GM10248 (cell line): Measurements from ENCODE around the gene FRMPD1.
A peak's percentile ranks its signal among the peaks of the same experiment; 100 is the strongest.
"Not testable (repeated sequence)": the region's sequence is repeated elsewhere in the genome, so short reads cannot be mapped to it uniquely, and the experiment has no call there.

Experiments used
- CTCF ChIA-PET: fragments of 300-600 bp; sonication (Branson Sonifier 250); formaldehyde crosslinking; extraction: SDS; loops from one replicate; lab custom pipeline; 2021; ENCODE audit warnings: antibody characterized with exemption; lab: Yijun Ruan, JAX
- POLR2A ChIA-PET: fragments of 350-650 bp; sonication (Branson Sonifier 250); formaldehyde crosslinking; extraction: SDS; loops from one replicate; lab custom pipeline; 2020; ENCODE audit warnings: antibody characterized with exemption; lab: Yijun Ruan, JAX
- DNase-seq: peaks from one replicate; pipeline ENCODE4 v3.0.0; 2012; ENCODE audit errors: extremely low spot score
- TF ChIP-seq, protein P1 (sequence below): IDR thresholded peaks from 2 replicates; pipeline ENCODE4 v1.5.1; 2012; ENCODE audit warnings: mild to moderate bottlenecking, low read depth; ENCODE audit errors: extremely low read depth, missing control alignments, control extremely low read depth

FRMPD1 gene, protein sequence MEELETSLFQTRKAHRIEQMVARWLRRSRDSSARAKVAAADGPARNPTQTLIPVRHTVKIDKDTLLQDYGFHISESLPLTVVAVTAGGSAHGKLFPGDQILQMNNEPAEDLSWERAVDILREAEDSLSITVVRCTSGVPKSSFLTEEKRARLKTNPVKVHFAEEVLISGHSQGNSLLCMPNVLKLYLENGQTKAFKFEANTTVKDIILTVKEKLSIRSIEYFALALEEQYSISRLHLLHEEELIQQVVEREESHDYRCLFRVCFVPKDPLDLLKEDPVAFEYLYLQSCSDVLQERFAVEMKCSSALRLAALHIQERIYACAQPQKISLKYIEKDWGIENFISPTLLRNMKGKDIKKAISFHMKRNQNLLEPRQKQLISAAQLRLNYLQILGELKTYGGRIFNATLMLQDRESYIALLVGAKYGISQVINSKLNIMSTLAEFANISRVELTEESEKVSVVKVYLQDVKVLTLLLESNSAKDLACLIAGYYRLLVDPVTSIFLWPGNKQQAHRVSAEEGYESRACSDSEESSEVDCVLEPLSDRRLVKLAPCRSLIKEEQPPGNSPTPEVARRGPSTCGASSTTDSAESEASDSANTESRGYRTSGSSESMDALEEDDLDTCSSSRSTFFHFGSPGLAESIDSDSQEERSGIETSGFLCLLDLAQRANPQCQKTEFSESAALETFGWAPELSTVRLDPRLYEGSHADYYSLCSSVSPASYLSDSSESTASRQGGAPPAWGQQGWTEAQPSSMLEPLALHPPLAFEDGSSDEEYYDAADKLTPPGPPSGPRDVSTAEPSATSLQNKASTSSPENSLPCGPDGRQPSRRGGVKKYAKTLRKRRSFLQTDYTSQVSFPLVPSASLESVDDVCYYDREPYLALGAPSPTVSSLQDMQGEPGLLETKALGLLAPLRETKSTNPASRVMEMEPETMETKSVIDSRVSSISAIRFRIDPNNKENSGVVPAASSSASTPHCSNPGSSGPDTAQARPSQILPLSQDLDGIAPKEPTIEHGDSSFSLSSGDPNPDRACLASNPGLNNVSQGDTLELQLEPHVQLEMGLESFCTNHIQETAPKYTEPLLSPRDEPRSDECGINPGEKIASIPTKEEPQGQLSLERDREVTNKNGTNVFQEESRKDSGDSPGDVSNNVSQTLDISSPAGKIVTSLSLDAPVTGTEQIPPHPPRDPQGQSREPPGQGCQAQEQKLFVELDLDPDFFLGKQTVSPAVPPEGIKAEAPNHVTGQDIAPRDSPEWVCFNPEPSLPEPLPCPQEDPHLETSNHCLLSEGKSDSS (N-terminal part only)

DNA sequence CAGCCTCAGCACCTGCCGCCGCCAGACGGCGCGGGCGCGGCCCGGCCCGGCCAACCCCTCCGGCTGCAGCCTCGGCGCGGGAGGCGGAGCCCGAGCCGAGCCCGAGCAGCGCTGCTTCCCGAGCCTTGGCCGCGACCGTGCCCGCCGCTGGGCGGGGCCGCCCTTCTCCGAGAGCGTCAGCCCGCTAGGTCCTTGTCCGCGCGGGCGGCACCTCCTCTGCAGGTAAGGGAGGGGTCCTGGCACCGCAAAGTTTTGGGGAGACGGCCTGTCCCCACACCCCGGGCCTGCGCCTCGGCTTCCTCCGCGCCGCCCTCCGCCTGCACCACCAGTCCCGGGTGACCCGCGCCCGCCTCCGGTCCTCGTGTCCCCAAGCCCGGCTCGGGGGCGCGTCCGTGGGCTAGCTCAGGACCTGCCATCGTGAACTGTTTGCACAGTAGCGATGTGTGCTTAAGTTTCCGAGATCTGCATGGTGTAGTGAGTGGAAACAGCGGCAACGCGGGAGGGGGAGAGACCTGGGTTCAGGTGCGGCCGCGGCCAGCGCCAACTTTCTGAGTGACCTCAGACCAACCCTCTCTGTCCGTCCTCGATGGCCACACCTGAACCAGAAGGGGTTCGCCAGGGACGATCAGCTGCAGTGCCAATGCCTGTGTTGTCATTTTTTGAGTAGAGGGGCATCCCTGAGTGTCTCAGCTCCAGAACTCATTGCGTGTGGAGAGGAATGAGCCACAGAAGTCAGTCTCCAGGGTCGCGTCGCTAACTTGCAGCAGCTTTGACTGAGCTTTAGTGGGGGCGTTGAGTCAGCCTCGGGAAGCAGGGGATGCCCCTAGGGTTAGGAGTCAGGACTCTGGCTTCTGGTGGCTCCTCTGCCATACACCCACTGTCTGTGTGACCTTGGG is at the start of gene FRMPD1:
Gene FRMPD1, plus strand, starts transcription at position 82 of the 896 bp plus-strand sequence. CDS start 41,688 bp downstream, outside the sequence.
- TF ChIP-seq, protein P1, sequence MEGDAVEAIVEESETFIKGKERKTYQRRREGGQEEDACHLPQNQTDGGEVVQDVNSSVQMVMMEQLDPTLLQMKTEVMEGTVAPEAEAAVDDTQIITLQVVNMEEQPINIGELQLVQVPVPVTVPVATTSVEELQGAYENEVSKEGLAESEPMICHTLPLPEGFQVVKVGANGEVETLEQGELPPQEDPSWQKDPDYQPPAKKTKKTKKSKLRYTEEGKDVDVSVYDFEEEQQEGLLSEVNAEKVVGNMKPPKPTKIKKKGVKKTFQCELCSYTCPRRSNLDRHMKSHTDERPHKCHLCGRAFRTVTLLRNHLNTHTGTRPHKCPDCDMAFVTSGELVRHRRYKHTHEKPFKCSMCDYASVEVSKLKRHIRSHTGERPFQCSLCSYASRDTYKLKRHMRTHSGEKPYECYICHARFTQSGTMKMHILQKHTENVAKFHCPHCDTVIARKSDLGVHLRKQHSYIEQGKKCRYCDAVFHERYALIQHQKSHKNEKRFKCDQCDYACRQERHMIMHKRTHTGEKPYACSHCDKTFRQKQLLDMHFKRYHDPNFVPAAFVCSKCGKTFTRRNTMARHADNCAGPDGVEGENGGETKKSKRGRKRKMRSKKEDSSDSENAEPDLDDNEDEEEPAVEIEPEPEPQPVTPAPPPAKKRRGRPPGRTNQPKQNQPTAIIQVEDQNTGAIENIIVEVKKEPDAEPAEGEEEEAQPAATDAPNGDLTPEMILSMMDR, result no peak
- peak; percentile 79 for DNase-seq
- ChIA-PET POLR2A (no interaction called here), CTCF (no interaction called here)

DNA sequence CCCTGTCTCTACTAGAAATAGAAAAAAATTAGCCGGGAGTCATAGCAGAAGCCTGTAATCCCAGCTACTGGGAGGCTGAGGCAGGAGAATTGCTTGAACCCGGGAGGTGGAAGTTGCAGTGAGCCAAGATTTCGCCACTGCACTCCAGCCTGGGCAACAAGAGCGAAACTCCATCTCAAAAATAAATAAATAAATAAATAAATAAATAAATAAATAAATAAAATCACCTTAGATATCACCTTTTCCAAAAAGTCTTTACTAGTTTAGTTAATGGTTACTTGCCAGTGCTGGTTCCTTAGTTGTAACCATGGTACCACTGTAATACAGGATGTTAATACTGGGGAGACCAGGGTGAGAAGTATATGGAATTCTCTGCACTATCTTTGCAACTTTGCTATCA is 48.7 kb upstream of the FRMPD1 start:
- ChIA-PET CTCF (interaction anchor here (1.4 kb wide), 1 partner anchor 8 kb away, joined by 5 read pairs; no protein-coding TSS in a partner anchor), POLR2A (interaction anchor here (0.6 kb wide), 1 partner anchor 459 kb away, joined by 3 read pairs; no protein-coding TSS in a partner anchor)
- DNase-seq, result not testable (repeated sequence)

DNA sequence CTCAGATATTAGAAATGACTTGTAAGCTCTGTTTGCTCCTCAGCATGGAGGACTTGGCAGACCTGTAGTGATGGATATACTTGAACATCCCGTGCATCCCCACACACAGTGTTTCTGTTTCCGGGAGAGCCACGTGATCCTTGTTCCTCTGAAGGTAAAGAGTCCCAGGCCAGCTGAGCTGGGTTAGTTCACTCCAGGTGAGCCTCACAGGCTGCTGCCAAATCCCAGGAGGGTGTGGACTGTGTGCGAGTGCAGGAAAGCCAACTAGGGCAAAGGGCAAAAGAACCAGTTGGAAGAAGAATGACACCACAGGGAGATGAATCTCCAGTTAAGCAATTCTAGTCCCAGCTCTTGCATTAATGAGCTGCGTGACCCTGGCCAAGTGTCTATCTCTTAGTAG is 47.9 kb upstream of the FRMPD1 start:
- POLR2A ChIA-PET, result interaction anchor here (0.6 kb wide), 1 partner anchor 459 kb away, joined by 3 read pairs; no protein-coding TSS in a partner anchor
- TF ChIP-seq, protein P1, result no peak
- no peak for DNase-seq
- CTCF ChIA-PET, result interaction anchor here (1.4 kb wide), 1 partner anchor 8 kb away, joined by 5 read pairs; no protein-coding TSS in a partner anchor

DNA sequence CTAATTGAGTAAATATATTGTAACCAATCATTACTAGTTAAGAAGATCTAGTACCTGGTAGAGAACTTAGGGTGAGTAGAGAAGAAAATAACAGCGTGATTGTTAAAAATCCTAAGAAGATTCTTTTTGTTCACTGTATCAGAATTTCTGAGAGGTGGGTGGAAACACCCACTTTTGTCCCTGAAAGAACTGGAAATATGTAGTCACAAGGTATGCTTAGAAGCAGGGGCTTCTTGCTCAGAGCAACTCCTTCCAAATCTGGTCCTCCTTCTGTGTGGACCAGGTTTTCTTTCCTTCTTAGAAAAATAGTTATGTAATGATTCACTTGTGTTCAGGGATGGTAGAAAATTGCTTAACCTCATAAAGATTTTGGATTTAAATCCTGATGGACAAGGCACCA is 46.5 kb upstream of the FRMPD1 start:
- ChIA-PET POLR2A (no interaction called here), CTCF (interaction anchor here (1.0 to 1.7 kb wide), 2 partner anchors 8 to 13 kb away, joined by 3 read pairs; no protein-coding TSS in a partner anchor)
- no peak for DNase-seq
- TF ChIP-seq, protein P1, result no peak

DNA sequence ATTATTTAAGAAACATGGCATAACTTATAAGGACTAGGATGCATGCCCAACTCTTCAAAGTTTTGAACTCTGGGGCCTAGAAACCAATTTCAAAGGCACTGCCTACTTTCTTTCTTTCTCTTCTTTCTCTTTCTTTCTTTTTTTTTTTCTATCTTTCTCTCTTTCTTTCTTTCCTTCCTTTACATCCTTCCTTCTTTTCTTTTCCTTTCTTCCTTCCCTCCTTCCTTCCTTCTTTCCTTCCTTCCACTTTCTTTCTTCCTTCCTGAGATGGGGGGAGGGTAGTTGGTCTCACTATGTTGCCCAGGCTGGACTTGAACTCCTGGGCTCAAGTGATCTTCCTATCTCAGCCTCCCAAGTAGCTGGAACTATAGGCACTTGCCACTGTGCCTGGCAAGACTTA is 42.5 kb upstream of the FRMPD1 start:
- no peak for DNase-seq
- POLR2A ChIA-PET, result no interaction called here
- CTCF ChIA-PET, result interaction anchor here (1.1 to 1.6 kb wide), 2 partner anchors 13 to 37 kb away, joined by 3 to 7 read pairs; no protein-coding TSS in a partner anchor
- TF ChIP-seq, protein P1, result no peak
